PC-3 (cell line): ENCODE measurements around the gene TNRC6C. TPM values are rescaled to one million over a fixed set of nuclear protein-coding genes. Genes with fewer than 3 reads are reported as not detected.
"Not testable (repeated sequence)": the region's sequence is repeated elsewhere in the genome, so short reads cannot be mapped to it uniquely, and the experiment has no call there.

ENCODE experiments used
- ATAC-seq: fragments of 200-7000 bp; cut with Tn5 transposase; 2 replicates; pipeline ENCODE4 v1.9.1; 2020; ENCODE audit warnings: mild to moderate bottlenecking, moderate library complexity
- BruUV-seq: library from RNA; stranded (reverse); fragments of 400-500 nt; replicated peaks from 2 replicates; lab custom pipeline; 2021; lab: Mats Ljungman, UMichigan
- CTCF ChIA-PET: fragments of 300-600 bp; sonication (Branson Sonifier 250); formaldehyde crosslinking; loops from one replicate; lab custom pipeline; 2022; ENCODE audit warnings: antibody characterized with exemption; lab: Charles Lee
- POLR2A ChIA-PET: fragments of 300-600 bp; sonication (Branson Sonifier 250); formaldehyde crosslinking; loops from one replicate; lab custom pipeline; 2022; ENCODE audit warnings: antibody characterized with exemption; ENCODE audit not compliant: unreplicated experiment; lab: Charles Lee
- DNase-seq: peaks from one replicate; pipeline ENCODE4 v3.0.0-alpha.2; 2015
- H2AFZ ChIP-seq: fragments of 300-600 bp; sonication (generic); 2 replicates; pipeline ENCODE4 v1.6.0; 2016; ENCODE audit warnings: antibody characterized with exemption, low read length
- H3F3A ChIP-seq: fragments of 300-600 bp; sonication (generic); one replicate; pipeline ENCODE4 v1.6.0; 2017; ENCODE audit warnings: antibody characterized with exemption, low read length, control low read depth, mild to moderate bottlenecking; ENCODE audit not compliant: unreplicated experiment
- H3K27ac ChIP-seq: fragments of 300-600 bp; sonication (generic); 2 replicates; pipeline ENCODE4 v1.5.1; 2016; ENCODE audit warnings: mild to moderate bottlenecking, low read length
- H3K27me3 ChIP-seq: fragments of 300-600 bp; sonication (generic); 2 replicates; pipeline ENCODE4 v1.6.1; 2016; ENCODE audit warnings: low read length, mixed read lengths
- H3K36me3 ChIP-seq: fragments of 300-600 bp; sonication (generic); 2 replicates; pipeline ENCODE4 v1.6.1; 2016; ENCODE audit warnings: low read depth, mixed run types, low read length, mixed read lengths
- H3K4me1 ChIP-seq: fragments of 300-600 bp; sonication (generic); 2 replicates; pipeline ENCODE4 v1.5.1; 2016; ENCODE audit warnings: low read length; ENCODE audit not compliant: insufficient read depth
- H3K4me2 ChIP-seq: fragments of 300-600 bp; sonication (generic); 2 replicates; pipeline ENCODE4 v1.6.0; 2016; ENCODE audit warnings: low read length
- H3K4me3 ChIP-seq: fragments of 300-600 bp; sonication (generic); 2 replicates; pipeline ENCODE4 v1.5.1; 2016; ENCODE audit warnings: mild to moderate bottlenecking, low read length, mixed read lengths
- H3K79me2 ChIP-seq: fragments of 300-600 bp; sonication (generic); 2 replicates; pipeline ENCODE4 v1.6.1; 2017; ENCODE audit warnings: low read length, mixed read lengths
- H3K9ac ChIP-seq: fragments of 300-600 bp; sonication (generic); 2 replicates; pipeline ENCODE4 v1.6.0; 2016; ENCODE audit warnings: mild to moderate bottlenecking, low read length
- H3K9me2 ChIP-seq: fragments of 300-600 bp; sonication (generic); replicated peaks from 2 replicates; pipeline ENCODE4 v1.6.1; 2016; ENCODE audit warnings: mixed run types, low read length, mixed read lengths
- H3K9me3 ChIP-seq: fragments of 300-600 bp; sonication (generic); 2 replicates; pipeline ENCODE4 v1.6.1; 2016; ENCODE audit warnings: low read length, mixed read lengths
- H4K20me1 ChIP-seq: fragments of 300-600 bp; sonication (generic); 2 replicates; pipeline ENCODE4 v1.6.1; 2016; ENCODE audit warnings: low read length, mixed read lengths
- EZH2 ChIP-seq: fragments of 300-600 bp; sonication (generic); IDR thresholded peaks from one replicate; pipeline ENCODE4 v1.6.1; 2017; ENCODE audit warnings: antibody characterized with exemption, mild to moderate bottlenecking, low read length; ENCODE audit not compliant: unreplicated experiment
- EZH2phosphoT487 ChIP-seq: fragments of 300-600 bp; sonication (generic); IDR thresholded peaks from 2 replicates; pipeline ENCODE4 v1.6.1; 2018; ENCODE audit warnings: mild to moderate bottlenecking, antibody characterized with exemption, low read length, borderline replicate concordance
- intact Hi-C: fragments of 100-400 bp; cut with micrococcal nuclease; formaldehyde crosslinking; loops from 2 replicates; pipeline ENCODE4 v1.9.0; 2023
- total RNA-seq: library from RNA; depleted of rRNA; stranded (reverse); fragments of >200 nt; gene quantifications from 2 replicates; pipeline ENCODE4 v1.2.3, GENCODE V29; 2014
- TF ChIP-seq, protein P1 (sequence below): fragments of 300-600 bp; sonication (generic); conservative IDR thresholded peaks from 2 replicates; pipeline ENCODE4 v1.5.1; 2017; ENCODE audit warnings: antibody characterized with exemption, low read depth, mild to moderate bottlenecking, low read length

TNRC6C gene
- total RNA-seq, 1 experiment from 2014 or later: 5.3 TPM

DNA sequence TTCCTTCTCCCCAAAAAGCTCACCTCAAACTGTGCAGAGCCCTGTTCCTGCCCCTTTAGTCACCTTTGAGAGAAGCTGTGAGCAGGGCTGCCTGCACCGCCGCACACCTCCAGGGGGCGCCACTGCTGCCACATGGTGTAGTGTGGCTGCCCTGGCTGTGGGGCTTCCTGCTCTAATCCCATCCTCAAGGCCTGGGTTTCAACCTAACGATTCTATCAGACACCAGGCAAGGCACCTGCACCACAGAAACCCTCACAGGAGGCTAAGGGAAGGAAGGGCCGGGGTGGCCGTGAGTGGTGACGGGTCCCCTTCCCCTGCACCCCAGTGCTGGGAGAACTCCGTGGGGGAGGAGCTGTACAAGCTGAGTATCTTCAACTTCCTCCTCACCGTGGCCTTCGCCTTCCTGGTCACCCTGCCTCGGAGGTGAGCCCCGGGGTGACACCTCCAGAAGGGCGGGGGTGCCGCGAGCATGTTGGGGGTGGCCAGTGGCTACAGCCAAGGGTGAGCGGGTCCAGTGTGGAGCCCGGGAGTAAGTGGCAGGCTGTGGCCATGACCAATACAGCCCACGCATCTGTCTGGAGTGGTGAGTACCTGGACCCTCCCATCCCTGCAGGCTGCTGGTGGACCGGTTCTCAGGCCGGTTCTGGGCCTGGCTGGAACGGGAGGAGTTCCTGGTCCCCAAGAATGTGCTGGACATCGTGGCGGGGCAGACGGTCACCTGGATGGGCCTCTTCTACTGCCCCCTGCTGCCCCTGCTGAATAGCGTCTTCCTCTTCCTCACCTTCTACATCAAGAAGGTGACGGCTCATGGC is 179.1 kb downstream of the TNRC6C start:
- ATAC-seq: no peak
- H3K27ac ChIP-seq: no peak overlapping the region
- BruUV-seq: no TSS peak
- TF ChIP-seq EZH2phosphoT487: no peak
- TF ChIP-seq, protein P1, sequence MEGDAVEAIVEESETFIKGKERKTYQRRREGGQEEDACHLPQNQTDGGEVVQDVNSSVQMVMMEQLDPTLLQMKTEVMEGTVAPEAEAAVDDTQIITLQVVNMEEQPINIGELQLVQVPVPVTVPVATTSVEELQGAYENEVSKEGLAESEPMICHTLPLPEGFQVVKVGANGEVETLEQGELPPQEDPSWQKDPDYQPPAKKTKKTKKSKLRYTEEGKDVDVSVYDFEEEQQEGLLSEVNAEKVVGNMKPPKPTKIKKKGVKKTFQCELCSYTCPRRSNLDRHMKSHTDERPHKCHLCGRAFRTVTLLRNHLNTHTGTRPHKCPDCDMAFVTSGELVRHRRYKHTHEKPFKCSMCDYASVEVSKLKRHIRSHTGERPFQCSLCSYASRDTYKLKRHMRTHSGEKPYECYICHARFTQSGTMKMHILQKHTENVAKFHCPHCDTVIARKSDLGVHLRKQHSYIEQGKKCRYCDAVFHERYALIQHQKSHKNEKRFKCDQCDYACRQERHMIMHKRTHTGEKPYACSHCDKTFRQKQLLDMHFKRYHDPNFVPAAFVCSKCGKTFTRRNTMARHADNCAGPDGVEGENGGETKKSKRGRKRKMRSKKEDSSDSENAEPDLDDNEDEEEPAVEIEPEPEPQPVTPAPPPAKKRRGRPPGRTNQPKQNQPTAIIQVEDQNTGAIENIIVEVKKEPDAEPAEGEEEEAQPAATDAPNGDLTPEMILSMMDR: peak; percentile 79
- TF ChIP-seq EZH2: no peak
- H3K4me2 ChIP-seq: no peak overlapping the region
- H4K20me1 ChIP-seq: no peaks in the 10 kb centered on the region
- peaks cover 3% of the 10 kb centered on the region for H3F3A ChIP-seq
- intact Hi-C loops: no loop called here
- no peak overlapping the region for H3K9ac ChIP-seq
- no peak overlapping the region for H3K4me3 ChIP-seq
- H3K27me3 ChIP-seq: no peaks in the 10 kb centered on the region
- H3K9me3 ChIP-seq: no peaks in the 10 kb centered on the region
- H3K79me2 ChIP-seq: no peaks in the 10 kb centered on the region
- no peaks in the 10 kb centered on the region for H3K36me3 ChIP-seq
- DNase-seq: no peak
- POLR2A ChIA-PET: interaction anchor here (0.6 kb wide), 1 partner anchor 78 kb away, joined by 5 read pairs; no protein-coding TSS in a partner anchor
- no peak overlapping the region for H2AFZ ChIP-seq
- H3K9me2 ChIP-seq: no peaks in the 10 kb centered on the region
- CTCF ChIA-PET: no interaction called here
- peaks cover 26% of the 10 kb centered on the region for H3K4me1 ChIP-seq

DNA sequence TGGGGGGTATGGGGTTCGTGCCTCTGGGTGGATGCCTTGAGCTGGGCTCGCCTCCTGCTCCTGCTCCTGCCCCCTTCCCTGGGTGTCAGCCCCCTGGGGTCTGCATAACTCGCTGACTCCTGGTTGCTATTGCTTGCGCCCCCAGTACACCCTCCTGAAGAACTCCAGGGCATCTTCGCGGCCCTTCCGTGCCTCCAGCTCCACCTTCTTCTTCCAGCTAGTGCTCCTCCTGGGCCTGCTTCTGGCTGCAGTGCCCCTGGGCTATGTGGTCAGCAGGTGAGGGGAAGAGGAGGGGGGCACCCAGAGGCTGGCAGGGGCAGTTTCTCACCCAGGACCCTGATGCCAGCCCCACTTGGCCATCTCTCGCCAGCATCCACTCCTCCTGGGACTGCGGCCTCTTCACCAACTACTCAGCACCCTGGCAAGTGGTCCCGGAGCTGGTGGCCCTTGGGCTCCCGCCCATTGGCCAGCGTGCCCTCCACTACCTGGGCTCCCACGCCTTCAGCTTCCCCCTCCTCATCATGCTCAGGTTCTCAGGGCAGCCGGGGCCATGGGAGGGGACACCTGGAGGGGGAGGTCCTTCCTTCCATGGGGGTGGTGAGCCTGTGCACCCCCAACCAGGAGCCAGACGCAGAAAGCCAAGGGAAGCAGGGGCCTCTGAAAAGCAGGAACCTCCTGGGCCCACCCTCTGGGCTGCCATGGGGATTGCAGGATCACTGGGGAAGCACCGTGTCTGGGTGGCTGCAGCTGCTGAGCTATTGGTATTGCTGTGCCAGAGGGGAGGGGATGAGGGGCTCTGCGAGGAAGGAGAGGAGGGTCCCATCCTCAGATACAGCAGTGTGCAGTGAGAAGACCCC is 179.9 kb downstream of the TNRC6C start:
- H3K9me2 ChIP-seq: no peaks in the 10 kb centered on the region
- DNase-seq: no peak
- no peak for TF ChIP-seq EZH2
- TF ChIP-seq, protein P1: no peak
- TF ChIP-seq EZH2phosphoT487: no peak
- H3K4me1 ChIP-seq: peaks cover 28% of the 10 kb centered on the region
- H3K36me3 ChIP-seq: no peaks in the 10 kb centered on the region
- H3K79me2 ChIP-seq: no peaks in the 10 kb centered on the region
- H3K4me3 ChIP-seq: no peak overlapping the region
- no peaks in the 10 kb centered on the region for H4K20me1 ChIP-seq
- POLR2A ChIA-PET: interaction anchor here (0.6 kb wide), 1 partner anchor 77 kb away, joined by 5 read pairs; no protein-coding TSS in a partner anchor
- H3K9me3 ChIP-seq: no peaks in the 10 kb centered on the region
- H3K9ac ChIP-seq: no peak overlapping the region
- intact Hi-C loops: no loop called here
- no peak overlapping the region for H3K4me2 ChIP-seq
- peaks cover 3% of the 10 kb centered on the region for H3F3A ChIP-seq
- no TSS peak for BruUV-seq
- no peak overlapping the region for H2AFZ ChIP-seq
- H3K27me3 ChIP-seq: no peaks in the 10 kb centered on the region
- H3K27ac ChIP-seq: no peak overlapping the region
- no peak for ATAC-seq
- CTCF ChIA-PET: no interaction called here

DNA sequence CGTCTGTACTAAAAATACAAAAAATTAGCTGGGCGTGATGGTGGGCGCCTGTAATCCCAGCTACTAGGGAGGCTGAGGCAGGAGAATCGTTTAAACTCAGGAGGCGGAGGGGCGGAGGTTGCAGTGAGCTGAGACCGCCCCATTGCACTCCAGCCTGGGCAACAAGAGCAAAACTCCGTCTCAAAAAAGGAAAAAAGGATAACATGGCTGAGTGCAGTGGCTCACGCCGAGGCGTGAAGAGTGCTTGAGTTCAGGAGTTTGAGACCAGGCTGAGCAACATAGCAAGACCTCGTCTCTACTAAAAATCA is 181.3 kb downstream of the TNRC6C start:
- H3K9ac ChIP-seq: 0 out of 2 replicates have a peak overlapping the region, but pooled peaks have one; percentile 1
- ChIA-PET CTCF (interaction anchor here (0.6 to 0.8 kb wide), 3 partner anchors 12 to 111 kb away, joined by 3 to 4 read pairs (median 4); no protein-coding TSS in a partner anchor), POLR2A (interaction anchor here (0.8 kb wide), 2 partner anchors 11 to 181 kb away, joined by 3 to 27 read pairs; partner anchors contain the start of genes TMC6 and TNRC6C)
- H3K9me2 ChIP-seq, BruUV-seq, H3K79me2 ChIP-seq, ATAC-seq, H3K27me3 ChIP-seq, H3F3A ChIP-seq, H3K36me3 ChIP-seq, DNase-seq, H4K20me1 ChIP-seq, H3K9me3 ChIP-seq: not testable (repeated sequence)
- H3K4me3 ChIP-seq: peak overlapping the region; percentile 48
- intact Hi-C loops: loop anchor here (1.0 to 2.0 kb wide), 2 partner anchors 29 to 47 kb away; partner anchors contain the start of genes AFMID, SYNGR2 and TK1
- H3K27ac ChIP-seq: peak overlapping the region; percentile 27
- peak overlapping the region; percentile 76 for H3K4me2 ChIP-seq
- peak overlapping the region; percentile 65 for H2AFZ ChIP-seq
- H3K4me1 ChIP-seq: peaks cover 42% of the 10 kb centered on the region
